BJ (cell line): ENCODE results near the gene TTLL3. TPM values are rescaled to one million over a fixed set of nuclear protein-coding genes. Genes with fewer than 3 reads are reported as not detected.

Experiments
- CTCF ChIA-PET: fragments of 350-600 bp; formaldehyde crosslinking; extraction: SDS; loops from one replicate; lab custom pipeline; 2021; ENCODE audit warnings: antibody characterized with exemption, inconsistent platforms; lab: Yijun Ruan, JAX
- POLR2A ChIA-PET: fragments of 300-600 bp; sonication (Branson Sonifier 250); formaldehyde crosslinking; extraction: SDS; loops from one replicate; lab custom pipeline; 2021; ENCODE audit warnings: antibody characterized with exemption; lab: Charles Lee
- DNase-seq: peaks from one replicate; pipeline ENCODE4 v3.0.0-alpha.2; 2011; ENCODE audit warnings: low read depth
- H3K27me3 ChIP-seq: 2 replicates; pipeline ENCODE4 v1.6.0; 2011; ENCODE audit warnings: low read length; ENCODE audit not compliant: control insufficient read depth, insufficient read depth
- H3K36me3 ChIP-seq: 2 replicates; pipeline ENCODE4 v1.5.1; 2011; ENCODE audit warnings: low read length; ENCODE audit not compliant: control insufficient read depth, insufficient read depth
- H3K4me3 ChIP-seq: 2 replicates; pipeline ENCODE4 v1.5.1; 2011; ENCODE audit warnings: low read depth, mild to moderate bottlenecking, control low read depth, low read length
- polyA plus RNA-seq: library from polyadenylated mRNA; depleted of rRNA; stranded (reverse); fragments of >200 nt; gene quantifications from 2 replicates; pipeline ENCODE4 v1.2.3, GENCODE V29; 2011; rRNA removed
- TF ChIP-seq, protein P1 (sequence below): IDR thresholded peaks from 2 replicates; pipeline ENCODE4 v1.5.1; 2011; ENCODE audit warnings: low read depth, mild to moderate bottlenecking, control low read depth, inconsistent platforms, low read length, moderate library complexity; ENCODE audit not compliant: insufficient read depth

The TTLL3 gene
- polyA plus RNA-seq, 1 experiment: 25.4 TPM

DNA sequence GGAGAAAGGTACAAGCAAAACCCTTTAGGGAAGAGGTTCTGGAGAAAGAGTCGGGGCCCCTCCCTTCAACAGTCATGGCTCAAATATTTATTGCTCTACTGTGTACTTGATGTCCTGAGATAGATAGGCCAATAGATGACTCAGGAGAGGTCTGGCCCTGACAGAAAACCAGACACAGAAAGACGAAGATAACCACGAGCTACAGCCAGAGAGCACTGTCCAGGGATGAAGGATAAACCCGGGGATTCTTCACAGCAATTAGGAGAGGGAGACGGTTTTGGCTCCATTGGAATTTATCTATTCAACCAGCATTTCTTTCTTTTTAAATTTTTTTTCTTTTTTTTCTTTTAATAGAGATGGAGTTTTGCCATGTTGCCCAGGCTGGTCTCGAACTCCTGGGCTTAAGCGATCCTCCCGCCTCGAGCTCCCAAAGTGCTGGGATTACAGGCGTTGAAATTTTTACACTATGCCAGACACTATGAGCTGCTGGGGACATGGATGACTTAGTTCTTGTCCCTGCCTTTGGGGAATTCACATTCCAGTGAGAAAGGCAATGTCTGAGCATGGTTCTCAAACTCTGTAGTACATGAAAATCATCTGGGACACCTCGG, 74.6 kb downstream of the TTLL3 start:
- peak; percentile 71 for DNase-seq
- Histone ChIP-seq H3K27me3 (no peaks in the 10 kb centered on the region), H3K36me3 (no peaks in the 10 kb centered on the region), H3K4me3 (no peak overlapping the region)
- POLR2A ChIA-PET: interaction anchor here (0.7 to 0.8 kb wide), 2 partner anchors 12 to 230 kb away, joined by 3 to 4 read pairs; no protein-coding TSS in a partner anchor
- TF ChIP-seq, protein P1, sequence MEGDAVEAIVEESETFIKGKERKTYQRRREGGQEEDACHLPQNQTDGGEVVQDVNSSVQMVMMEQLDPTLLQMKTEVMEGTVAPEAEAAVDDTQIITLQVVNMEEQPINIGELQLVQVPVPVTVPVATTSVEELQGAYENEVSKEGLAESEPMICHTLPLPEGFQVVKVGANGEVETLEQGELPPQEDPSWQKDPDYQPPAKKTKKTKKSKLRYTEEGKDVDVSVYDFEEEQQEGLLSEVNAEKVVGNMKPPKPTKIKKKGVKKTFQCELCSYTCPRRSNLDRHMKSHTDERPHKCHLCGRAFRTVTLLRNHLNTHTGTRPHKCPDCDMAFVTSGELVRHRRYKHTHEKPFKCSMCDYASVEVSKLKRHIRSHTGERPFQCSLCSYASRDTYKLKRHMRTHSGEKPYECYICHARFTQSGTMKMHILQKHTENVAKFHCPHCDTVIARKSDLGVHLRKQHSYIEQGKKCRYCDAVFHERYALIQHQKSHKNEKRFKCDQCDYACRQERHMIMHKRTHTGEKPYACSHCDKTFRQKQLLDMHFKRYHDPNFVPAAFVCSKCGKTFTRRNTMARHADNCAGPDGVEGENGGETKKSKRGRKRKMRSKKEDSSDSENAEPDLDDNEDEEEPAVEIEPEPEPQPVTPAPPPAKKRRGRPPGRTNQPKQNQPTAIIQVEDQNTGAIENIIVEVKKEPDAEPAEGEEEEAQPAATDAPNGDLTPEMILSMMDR: 0 out of 2 replicates have a peak, but pooled peaks have one; percentile 10
- CTCF ChIA-PET: interaction anchor here (0.7 to 2.0 kb wide), 5 partner anchors 20 to 168 kb away, joined by 3 to 7 read pairs (median 4); no protein-coding TSS in a partner anchor

Other genes starting within 250 kb of the TTLL3 start
- 29.4 and 35.4 TPM in 2 replicates for gene MTMR14, start 160.8 kb upstream of the TTLL3 start, polyA plus RNA-seq
- gene CPNE9, start 106.4 kb upstream of the TTLL3 start, polyA plus RNA-seq: not detected in 2 replicates
- 5.7 and 10.0 TPM in 2 replicates for gene BRPF1, start 78.5 kb upstream of the TTLL3 start, polyA plus RNA-seq
- gene OGG1, start 60.3 kb upstream of the TTLL3 start, polyA plus RNA-seq: 27.3 and 40.9 TPM in 2 replicates
- gene CAMK1, start 40.3 kb upstream of the TTLL3 start, polyA plus RNA-seq: 21.6 and 32.6 TPM in 2 replicates
- 84.6 and 113 TPM in 2 replicates for gene TADA3, start 17.8 kb upstream of the TTLL3 start, polyA plus RNA-seq
- 238 and 257 TPM in 2 replicates for gene ARPC4, start 17.2 kb upstream of the TTLL3 start, polyA plus RNA-seq
- 28.5 and 44.9 TPM in 2 replicates for gene RPUSD3, start 33.7 kb downstream of the TTLL3 start, polyA plus RNA-seq
- 0.09 and 0.25 TPM in 2 replicates for gene CIDEC, start 70.0 kb downstream of the TTLL3 start, polyA plus RNA-seq
- gene JAGN1, start 80.3 kb downstream of the TTLL3 start, polyA plus RNA-seq: 46.5 and 47.2 TPM in 2 replicates
- gene IL17RE, start 92.6 kb downstream of the TTLL3 start, polyA plus RNA-seq: 2.2 and 4.0 TPM in 2 replicates
- 14.7 and 28.1 TPM in 2 replicates for gene IL17RC, start 106.8 kb downstream of the TTLL3 start, polyA plus RNA-seq
- 22.5 and 30.3 TPM in 2 replicates for gene CRELD1, start 123.6 kb downstream of the TTLL3 start, polyA plus RNA-seq
- gene PRRT3, start 142.1 kb downstream of the TTLL3 start, polyA plus RNA-seq: 1.9 and 4.0 TPM in 2 replicates
- gene EMC3, start 176.6 kb downstream of the TTLL3 start, polyA plus RNA-seq: 152 and 200 TPM in 2 replicates
- gene FANCD2, start 216.2 kb downstream of the TTLL3 start, polyA plus RNA-seq: 5.6 and 5.9 TPM in 2 replicates